Measurements from ENCODE around the gene HELQ.

The HELQ gene

DNA sequence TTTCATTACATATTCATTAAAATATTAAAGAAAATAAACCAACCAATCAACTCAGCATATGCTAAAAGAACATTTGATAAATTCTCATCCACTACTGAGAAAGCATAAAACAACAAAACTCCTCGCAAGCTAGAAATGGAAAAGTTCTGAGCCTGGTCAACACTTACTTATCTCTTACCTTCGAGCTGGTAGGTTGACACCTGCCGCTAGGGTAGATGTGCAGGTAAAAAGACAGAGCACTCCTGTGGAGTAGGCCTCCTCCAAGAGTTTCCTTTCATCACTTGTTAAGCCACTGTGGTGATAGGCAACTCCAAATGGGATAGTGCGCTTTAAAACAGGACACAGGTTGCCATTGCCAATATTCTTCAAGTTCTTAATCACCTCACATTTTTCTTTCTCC lies 18.9 kb downstream of the HELQ start:
- ChIA-PET POLR2A (no interaction called here), CTCF (no interaction called here)
- Histone ChIP-seq H3K27ac (ENCODE audit: insufficient read depth in 1 of 2, low read depth in 1 of 2, low read length in 2 of 2, poor library complexity in 1 of 2, severe bottlenecking in 2 of 2) (no peak overlapping the region), H3K27me3 (replicated peaks in 2 of 5; ENCODE audit: control insufficient read depth in 4 of 5, insufficient read depth in 5 of 5, low read length in 4 of 5) (no peaks in the 10 kb centered on the region), H3K4me3 (ENCODE audit: control insufficient read depth in 1 of 7, extremely low read depth in 1 of 7, insufficient read depth in 4 of 7, low read depth in 2 of 7, low read length in 6 of 7) (no peak overlapping the region), H3K4me1 (ENCODE audit: control extremely low read depth in 1 of 4, control insufficient read depth in 4 of 4, insufficient read depth in 4 of 4, low read length in 3 of 4) (no peaks in the 10 kb centered on the region), H3K9me3 (ENCODE audit: control extremely low read depth in 1 of 5, control insufficient read depth in 4 of 5, insufficient read depth in 2 of 5, low read depth in 1 of 5, low read length in 4 of 5) (no peaks in the 10 kb centered on the region), H3K36me3 (ENCODE audit: control insufficient read depth in 4 of 4, insufficient read depth in 4 of 4, low read length in 3 of 4) (peaks cover 2 to 26% (median 6%) of the 10 kb centered on the region in 4 experiments)
- DNase-seq = no peak
- WGBS (ENCODE audit: insufficient coverage) = 90% methylated on average over 3 of the region's 4 CpGs

DNA sequence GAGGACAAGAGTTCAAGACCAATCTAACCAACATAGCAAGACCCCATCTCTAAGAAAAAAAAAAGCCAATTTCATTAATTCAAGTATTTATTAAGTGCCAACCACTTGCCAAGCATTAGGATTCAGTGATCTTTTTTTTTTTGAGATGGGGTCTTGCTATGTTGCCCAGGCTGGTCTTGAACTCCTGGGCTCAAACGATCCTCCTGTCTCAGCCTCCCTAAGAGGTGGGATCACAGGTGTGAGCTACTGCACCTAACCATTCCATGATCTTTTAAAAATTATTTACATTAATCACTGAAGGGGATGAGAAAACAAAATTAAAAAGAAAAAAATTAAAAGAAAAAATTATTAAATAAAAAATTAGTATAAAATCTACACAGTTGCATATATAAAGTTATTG lies 24.4 kb downstream of the HELQ start:
- no peak for DNase-seq
- H3K27ac ChIP-seq (ENCODE audit: insufficient read depth in 1 of 2, low read depth in 1 of 2, low read length in 2 of 2, poor library complexity in 1 of 2, severe bottlenecking in 2 of 2) = no peak overlapping the region
- H3K9me3 ChIP-seq (ENCODE audit: control extremely low read depth in 1 of 5, control insufficient read depth in 4 of 5, insufficient read depth in 2 of 5, low read depth in 1 of 5, low read length in 4 of 5) = no peaks in the 10 kb centered on the region
- no peak overlapping the region for H3K4me3 ChIP-seq (ENCODE audit: control insufficient read depth in 1 of 7, extremely low read depth in 1 of 7, insufficient read depth in 4 of 7, low read depth in 2 of 7, low read length in 6 of 7)
- ChIA-PET CTCF (no interaction called here), POLR2A (no interaction called here)
- H3K4me1 ChIP-seq (ENCODE audit: control extremely low read depth in 1 of 4, control insufficient read depth in 4 of 4, insufficient read depth in 4 of 4, low read length in 3 of 4) = peaks cover 0 to under 1% (median 0%) of the 10 kb centered on the region in 4 experiments
- no CpG with 5 or more reads among the region's 1 CpG for WGBS (ENCODE audit: insufficient coverage)
- H3K36me3 ChIP-seq (ENCODE audit: control insufficient read depth in 4 of 4, insufficient read depth in 4 of 4, low read length in 3 of 4) = peaks cover 3 to 18% (median 10%) of the 10 kb centered on the region in 4 experiments
- H3K27me3 ChIP-seq (replicated peaks in 2 of 5; ENCODE audit: control insufficient read depth in 4 of 5, insufficient read depth in 5 of 5, low read length in 4 of 5) = no peaks in the 10 kb centered on the region

DNA sequence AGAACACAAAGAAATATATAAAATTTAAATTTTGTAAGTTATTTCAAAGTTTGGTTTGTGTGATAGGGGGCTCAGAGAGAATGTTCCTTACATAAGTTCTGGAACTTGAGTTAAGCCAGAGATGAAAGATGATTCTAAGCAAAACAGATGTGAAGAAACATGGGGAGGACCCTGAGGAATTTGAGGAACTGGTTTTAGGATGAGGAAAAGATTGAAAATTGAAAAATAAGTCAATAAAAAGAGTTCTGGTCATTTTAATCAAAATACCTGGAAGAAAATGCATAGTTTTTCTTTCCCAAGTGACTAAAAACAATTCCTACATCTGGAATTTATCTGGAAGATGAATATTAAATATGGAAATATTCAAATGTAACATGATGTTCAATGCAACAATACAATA lies 37.4 kb downstream of the HELQ start:
- Histone ChIP-seq H3K36me3 (ENCODE audit: control insufficient read depth in 4 of 4, insufficient read depth in 4 of 4, low read length in 3 of 4) (peaks cover 0 to 58% (median 34%) of the 10 kb centered on the region in 4 experiments), H3K9me3 (ENCODE audit: control extremely low read depth in 1 of 5, control insufficient read depth in 4 of 5, insufficient read depth in 2 of 5, low read depth in 1 of 5, low read length in 4 of 5) (no peaks in the 10 kb centered on the region), H3K27ac (ENCODE audit: insufficient read depth in 1 of 2, low read depth in 1 of 2, low read length in 2 of 2, poor library complexity in 1 of 2, severe bottlenecking in 2 of 2) (no peak overlapping the region), H3K27me3 (replicated peaks in 2 of 5; ENCODE audit: control insufficient read depth in 4 of 5, insufficient read depth in 5 of 5, low read length in 4 of 5) (no peaks in the 10 kb centered on the region), H3K4me1 (ENCODE audit: control extremely low read depth in 1 of 4, control insufficient read depth in 4 of 4, insufficient read depth in 4 of 4, low read length in 3 of 4) (no peaks in the 10 kb centered on the region), H3K4me3 (ENCODE audit: control insufficient read depth in 1 of 7, extremely low read depth in 1 of 7, insufficient read depth in 4 of 7, low read depth in 2 of 7, low read length in 6 of 7) (no peak overlapping the region)
- CTCF ChIA-PET = interaction anchor here (1.2 kb wide), 1 partner anchor 10 kb away, joined by 3 read pairs; no protein-coding TSS in a partner anchor
- no peak for DNase-seq
- POLR2A ChIA-PET = no interaction called here

GRCh38 chr4:83417566-83417965 lies 38.1 kb downstream of the HELQ start:
- Histone ChIP-seq H3K4me3 (ENCODE audit: control insufficient read depth in 1 of 7, extremely low read depth in 1 of 7, insufficient read depth in 4 of 7, low read depth in 2 of 7, low read length in 6 of 7) (no peak overlapping the region), H3K9me3 (ENCODE audit: control extremely low read depth in 1 of 5, control insufficient read depth in 4 of 5, insufficient read depth in 2 of 5, low read depth in 1 of 5, low read length in 4 of 5) (no peaks in the 10 kb centered on the region), H3K4me1 (ENCODE audit: control extremely low read depth in 1 of 4, control insufficient read depth in 4 of 4, insufficient read depth in 4 of 4, low read length in 3 of 4) (no peaks in the 10 kb centered on the region), H3K27me3 (replicated peaks in 2 of 5; ENCODE audit: control insufficient read depth in 4 of 5, insufficient read depth in 5 of 5, low read length in 4 of 5) (no peaks in the 10 kb centered on the region), H3K36me3 (ENCODE audit: control insufficient read depth in 4 of 4, insufficient read depth in 4 of 4, low read length in 3 of 4) (peaks cover 0 to 57% (median 37%) of the 10 kb centered on the region in 4 experiments), H3K27ac (ENCODE audit: insufficient read depth in 1 of 2, low read depth in 1 of 2, low read length in 2 of 2, poor library complexity in 1 of 2, severe bottlenecking in 2 of 2) (no peak overlapping the region)
- CTCF ChIA-PET = interaction anchor here (1.2 kb wide), 1 partner anchor 9 kb away, joined by 3 read pairs; no protein-coding TSS in a partner anchor
- WGBS (ENCODE audit: insufficient coverage) = 100% methylated on average over 1 of the region's 4 CpGs
- POLR2A ChIA-PET = no interaction called here
- no peak for DNase-seq

DNA sequence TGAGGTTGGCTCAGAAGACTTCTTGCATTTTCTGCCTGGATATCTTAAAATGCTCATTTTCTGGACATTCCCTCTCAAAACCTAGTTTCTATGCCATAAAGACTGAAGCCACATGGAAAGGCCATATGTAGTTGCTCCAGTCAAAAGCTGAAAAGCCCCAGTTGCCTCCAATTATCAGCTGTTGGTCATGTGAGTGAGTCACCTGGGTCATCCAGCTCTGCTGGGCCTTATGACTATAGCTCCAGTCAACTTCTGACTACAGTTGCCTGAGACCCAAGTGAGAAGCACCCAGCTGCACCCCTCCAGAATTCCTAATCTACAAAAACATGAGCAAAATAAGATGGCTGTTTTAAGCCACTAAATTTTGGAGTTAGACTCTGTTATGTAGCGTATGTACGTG lies 41.9 kb downstream of the HELQ start:
- H3K27ac ChIP-seq (ENCODE audit: insufficient read depth in 1 of 2, low read depth in 1 of 2, low read length in 2 of 2, poor library complexity in 1 of 2, severe bottlenecking in 2 of 2) = no peak overlapping the region
- ChIA-PET CTCF (interaction anchor here (1.1 to 1.6 kb wide), 2 partner anchors 9 to 21 kb away, joined by 3 to 5 read pairs; no protein-coding TSS in a partner anchor), POLR2A (no interaction called here)
- no peak overlapping the region for H3K4me3 ChIP-seq (ENCODE audit: control insufficient read depth in 1 of 7, extremely low read depth in 1 of 7, insufficient read depth in 4 of 7, low read depth in 2 of 7, low read length in 6 of 7)
- DNase-seq = no peak
- no peaks in the 10 kb centered on the region for H3K4me1 ChIP-seq (ENCODE audit: control extremely low read depth in 1 of 4, control insufficient read depth in 4 of 4, insufficient read depth in 4 of 4, low read length in 3 of 4)
- H3K36me3 ChIP-seq (ENCODE audit: control insufficient read depth in 4 of 4, insufficient read depth in 4 of 4, low read length in 3 of 4) = peaks cover 0 to 53% (median 34%) of the 10 kb centered on the region in 4 experiments
- no CpG with 5 or more reads among the region's 2 CpGs for WGBS (ENCODE audit: insufficient coverage)
- H3K9me3 ChIP-seq (ENCODE audit: control extremely low read depth in 1 of 5, control insufficient read depth in 4 of 5, insufficient read depth in 2 of 5, low read depth in 1 of 5, low read length in 4 of 5) = no peaks in the 10 kb centered on the region
- H3K27me3 ChIP-seq (replicated peaks in 2 of 5; ENCODE audit: control insufficient read depth in 4 of 5, insufficient read depth in 5 of 5, low read length in 4 of 5) = no peaks in the 10 kb centered on the region

- POLR2A ChIA-PET = no interaction called here
- WGBS (ENCODE audit: insufficient coverage) = 100% methylated on average over 1 of the region's 1 CpG
- Histone ChIP-seq H3K4me3 (ENCODE audit: control insufficient read depth in 1 of 7, extremely low read depth in 1 of 7, insufficient read depth in 4 of 7, low read depth in 2 of 7, low read length in 6 of 7) (no peak overlapping the region), H3K27me3 (replicated peaks in 2 of 5; ENCODE audit: control insufficient read depth in 4 of 5, insufficient read depth in 5 of 5, low read length in 4 of 5) (no peaks in the 10 kb centered on the region), H3K4me1 (ENCODE audit: control extremely low read depth in 1 of 4, control insufficient read depth in 4 of 4, insufficient read depth in 4 of 4, low read length in 3 of 4) (no peaks in the 10 kb centered on the region), H3K9me3 (ENCODE audit: control extremely low read depth in 1 of 5, control insufficient read depth in 4 of 5, insufficient read depth in 2 of 5, low read depth in 1 of 5, low read length in 4 of 5) (no peaks in the 10 kb centered on the region), H3K27ac (ENCODE audit: insufficient read depth in 1 of 2, low read depth in 1 of 2, low read length in 2 of 2, poor library complexity in 1 of 2, severe bottlenecking in 2 of 2) (no peak overlapping the region), H3K36me3 (ENCODE audit: control insufficient read depth in 4 of 4, insufficient read depth in 4 of 4, low read length in 3 of 4) (peaks cover 4 to 45% (median 23%) of the 10 kb centered on the region in 4 experiments)
- DNase-seq = no peak
- CTCF ChIA-PET = interaction anchor here (1.2 to 1.3 kb wide), 2 partner anchors 9 to 20 kb away, joined by 3 read pairs; no protein-coding TSS in a partner anchor
Measured at GRCh38 chr4:83408908-83409307, 46.7 kb downstream of the HELQ start.

DNA sequence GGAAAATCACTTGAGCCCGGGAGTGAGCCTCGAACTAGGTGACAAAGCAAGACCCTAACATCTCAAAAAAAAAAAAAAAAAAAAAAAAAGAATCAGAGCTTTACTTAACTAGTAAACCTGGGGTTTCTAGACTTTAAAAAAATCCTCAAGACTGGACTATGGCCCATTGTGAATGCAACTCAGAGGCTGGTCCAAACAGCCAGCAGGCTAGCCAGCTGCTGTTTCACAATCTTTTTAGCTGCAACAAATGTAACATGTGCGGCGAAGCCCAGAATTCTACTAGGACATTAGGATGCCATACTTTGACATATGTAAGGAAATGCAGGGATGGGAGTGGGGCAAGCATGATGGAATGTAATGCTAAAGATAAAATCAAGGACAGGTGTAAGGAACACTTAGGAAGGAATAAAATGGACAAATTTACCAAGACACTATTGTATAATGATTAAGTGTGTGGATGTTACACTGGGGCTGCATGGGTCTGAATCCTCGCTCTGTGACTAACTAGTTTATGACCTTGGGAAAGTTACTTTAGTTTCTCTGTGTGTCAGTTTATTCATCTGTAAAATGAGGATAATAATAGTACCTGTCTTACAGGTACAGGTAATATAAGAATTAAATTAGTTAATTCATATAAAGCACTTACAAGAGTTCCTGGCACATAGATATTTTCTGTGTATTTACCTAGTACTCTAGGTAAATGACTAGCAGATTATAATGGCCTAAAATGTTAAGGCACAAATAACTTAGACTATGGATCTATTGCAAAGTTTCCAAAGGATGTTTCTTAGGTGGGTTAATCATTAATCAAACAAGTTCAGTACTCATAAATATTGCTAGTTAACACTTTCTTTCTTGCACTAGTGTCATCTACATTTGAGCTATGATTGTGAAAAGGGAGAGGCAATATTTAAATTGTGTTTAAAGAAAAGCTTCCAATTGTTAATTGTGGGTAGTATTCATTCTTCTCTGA lies 49.5 kb downstream of the HELQ start:
- ChIA-PET CTCF (interaction anchor here (0.6 to 1.1 kb wide), 2 partner anchors 8 to 28 kb away, joined by 3 to 5 read pairs; no protein-coding TSS in a partner anchor), POLR2A (interaction anchor here (0.6 kb wide), 1 partner anchor 49 kb away, joined by 3 read pairs; no protein-coding TSS in a partner anchor)
- Histone ChIP-seq H3K36me3 (ENCODE audit: control insufficient read depth in 4 of 4, insufficient read depth in 4 of 4, low read length in 3 of 4) (peaks cover 4 to 28% (median 12%) of the 10 kb centered on the region in 4 experiments), H3K9me3 (ENCODE audit: control extremely low read depth in 1 of 5, control insufficient read depth in 4 of 5, insufficient read depth in 2 of 5, low read depth in 1 of 5, low read length in 4 of 5) (no peaks in the 10 kb centered on the region), H3K4me1 (ENCODE audit: control extremely low read depth in 1 of 4, control insufficient read depth in 4 of 4, insufficient read depth in 4 of 4, low read length in 3 of 4) (no peaks in the 10 kb centered on the region), H3K27ac (ENCODE audit: insufficient read depth in 1 of 2, low read depth in 1 of 2, low read length in 2 of 2, poor library complexity in 1 of 2, severe bottlenecking in 2 of 2) (no peak overlapping the region), H3K27me3 (replicated peaks in 2 of 5; ENCODE audit: control insufficient read depth in 4 of 5, insufficient read depth in 5 of 5, low read length in 4 of 5) (no peaks in the 10 kb centered on the region), H3K4me3 (ENCODE audit: control insufficient read depth in 1 of 7, extremely low read depth in 1 of 7, insufficient read depth in 4 of 7, low read depth in 2 of 7, low read length in 6 of 7) (no peak overlapping the region)
- 90% methylated on average over 3 of the region's 5 CpGs for WGBS (ENCODE audit: insufficient coverage)
- DNase-seq = no peak

All from common myeloid progenitor, CD34-positive (primary cell).